ENCODE data around the gene FUNDC2.
A peak's percentile ranks its signal among the peaks of the same experiment; 100 is the strongest.

The FUNDC2 gene

DNA sequence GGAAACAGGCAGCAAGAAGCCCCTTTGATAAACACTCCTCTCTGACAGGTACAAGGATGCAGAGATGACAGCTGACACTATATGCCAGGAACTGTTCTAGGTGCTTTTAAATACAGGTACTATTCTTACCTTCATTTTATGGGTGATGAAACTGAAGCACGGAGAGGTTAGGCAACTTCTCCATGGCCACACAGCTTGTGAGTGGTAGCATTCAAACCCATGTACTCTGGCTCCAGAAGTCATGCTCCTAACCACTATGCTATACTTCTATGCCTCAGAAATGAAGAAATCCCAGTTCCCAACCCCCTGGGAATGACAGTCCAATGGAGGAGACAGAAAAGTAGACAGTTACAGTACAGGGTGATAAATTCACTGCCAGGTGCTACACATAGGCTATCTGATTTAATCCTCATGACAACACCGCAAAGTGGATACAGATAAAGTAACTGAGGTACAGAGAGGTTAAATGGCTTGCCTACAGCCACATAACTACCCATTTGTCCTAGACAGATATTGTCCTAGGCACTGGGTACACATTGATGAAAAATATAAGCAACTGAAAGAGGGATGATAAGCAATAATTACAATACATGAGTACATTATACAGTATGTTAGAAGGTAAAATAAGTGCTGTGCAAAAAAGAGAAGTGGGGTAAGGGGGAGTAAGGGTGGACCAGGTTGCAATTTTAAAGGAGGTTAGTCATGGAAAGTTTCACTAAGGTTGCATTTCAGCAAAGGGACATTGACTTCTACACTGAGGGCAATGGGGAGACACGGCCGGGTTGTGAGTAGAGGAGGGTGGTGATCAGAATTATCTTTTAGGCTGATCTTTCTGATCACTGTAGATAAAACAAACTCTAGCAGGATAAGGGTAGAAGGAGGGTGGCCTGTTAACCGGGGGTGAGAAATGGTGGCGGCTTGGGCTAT is 2.5 kb upstream of the FUNDC2 start:
- no peak overlapping the region for H3K4me3 ChIP-seq (ENCODE audit: low read depth, low read length)

DNA sequence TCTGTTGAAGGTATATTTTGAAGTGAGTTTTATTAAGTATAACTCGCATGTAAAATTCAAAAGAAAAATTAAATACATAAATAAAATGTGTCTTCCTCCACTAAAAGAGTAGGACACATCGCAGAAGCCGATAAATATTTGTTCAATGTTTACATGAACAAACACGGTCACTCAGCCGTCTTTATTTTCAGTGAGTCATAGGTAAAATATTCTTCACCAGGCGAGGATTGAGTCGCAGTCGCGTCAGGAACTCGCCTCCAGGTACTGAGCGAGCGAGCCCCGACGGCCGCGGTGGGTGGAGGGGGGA is 271 bp upstream of the FUNDC2 start:
- peak overlapping the region; percentile 39 for H3K4me3 ChIP-seq (ENCODE audit: low read depth, low read length)

DNA sequence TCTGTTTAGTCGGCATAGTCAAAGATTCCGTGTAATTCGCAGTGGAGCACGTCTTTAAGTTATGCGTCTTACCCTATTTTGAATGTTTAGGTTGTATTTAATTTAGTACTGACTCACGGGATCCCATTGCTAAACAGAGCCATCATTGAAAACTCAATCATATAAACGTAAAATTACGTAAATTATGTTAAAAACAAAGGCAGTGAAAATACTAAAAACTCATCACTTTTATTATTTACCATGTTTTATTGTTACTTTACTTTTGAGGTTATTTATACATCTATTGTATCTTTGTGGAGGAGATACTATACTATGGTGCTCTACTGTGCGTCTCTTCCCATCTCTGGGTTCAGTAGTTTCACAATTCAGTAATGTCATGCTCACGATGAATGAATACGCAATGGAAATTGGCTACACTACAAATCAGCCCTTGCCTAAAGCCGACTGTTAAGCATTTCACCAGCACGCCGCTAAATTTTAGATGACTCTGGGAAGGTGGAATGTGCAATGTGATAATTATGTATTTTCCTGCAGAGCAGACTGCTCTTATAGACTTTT is 944 bp downstream of the FUNDC2 start:
- H3K4me3 ChIP-seq (ENCODE audit: low read depth, low read length) = peak overlapping the region; percentile 63

DNA sequence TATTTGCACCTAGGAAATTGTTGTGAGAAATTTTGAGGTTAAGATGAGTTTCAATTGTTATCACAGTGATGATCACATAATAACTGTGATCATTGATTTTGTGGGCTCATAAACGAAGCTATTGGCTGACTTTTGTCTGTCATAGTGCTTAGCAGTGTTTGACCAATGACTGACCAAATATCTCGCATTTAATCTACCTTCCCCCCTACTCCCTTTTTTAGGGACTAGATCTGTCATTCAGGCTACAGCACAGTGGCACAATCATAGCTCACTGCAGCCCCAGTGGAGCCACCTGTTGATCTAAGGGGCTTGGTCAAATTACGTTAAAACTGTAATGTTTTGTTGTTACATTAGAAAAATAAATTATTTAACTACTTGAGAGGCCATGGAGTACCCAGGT is 1.5 kb downstream of the FUNDC2 start:
- no peak overlapping the region for H3K4me3 ChIP-seq (ENCODE audit: low read depth, low read length)

DNA sequence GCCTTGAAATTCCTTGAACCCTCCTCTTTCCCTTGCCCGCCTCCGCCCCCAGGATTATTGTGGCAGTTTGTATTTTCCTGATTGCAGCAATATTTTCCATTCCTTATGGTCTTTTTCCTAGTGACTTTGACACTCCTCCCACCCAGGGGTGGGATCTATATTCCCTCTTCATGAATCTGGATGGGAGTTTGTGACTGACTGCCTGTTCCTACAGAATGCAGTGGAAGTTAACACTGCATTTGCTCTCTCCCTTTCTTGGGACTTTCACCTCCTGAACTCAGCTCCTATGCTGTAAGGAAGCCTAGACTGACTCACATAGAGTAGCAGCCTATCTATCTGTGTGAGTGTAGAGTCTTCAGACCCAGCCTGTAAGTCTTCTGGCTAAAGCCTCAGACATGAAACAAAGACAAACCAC is 2.2 kb downstream of the FUNDC2 start:
- H3K4me3 ChIP-seq (ENCODE audit: low read depth, low read length) = no peak overlapping the region

DNA sequence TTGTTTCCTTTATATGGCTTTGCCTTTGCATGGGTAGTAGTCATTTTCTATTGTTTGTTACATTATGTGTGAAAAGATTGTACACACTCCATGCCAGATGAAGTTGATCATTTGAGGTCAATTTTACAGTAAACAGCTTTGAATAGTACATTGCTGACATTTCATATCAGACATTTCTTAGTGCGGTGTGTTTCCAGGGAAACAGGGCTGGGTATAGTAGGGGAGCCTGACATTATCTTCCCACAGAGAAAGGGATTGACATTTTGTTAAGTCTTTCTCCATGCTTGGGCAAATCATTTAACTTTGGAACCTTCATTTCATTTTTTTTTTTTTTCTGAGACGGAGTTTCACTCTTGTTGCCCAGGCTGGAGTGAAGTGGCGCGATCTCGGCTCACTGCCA is 5.0 kb downstream of the FUNDC2 start:
- no peak overlapping the region for H3K4me3 ChIP-seq (ENCODE audit: low read depth, low read length)

DNA sequence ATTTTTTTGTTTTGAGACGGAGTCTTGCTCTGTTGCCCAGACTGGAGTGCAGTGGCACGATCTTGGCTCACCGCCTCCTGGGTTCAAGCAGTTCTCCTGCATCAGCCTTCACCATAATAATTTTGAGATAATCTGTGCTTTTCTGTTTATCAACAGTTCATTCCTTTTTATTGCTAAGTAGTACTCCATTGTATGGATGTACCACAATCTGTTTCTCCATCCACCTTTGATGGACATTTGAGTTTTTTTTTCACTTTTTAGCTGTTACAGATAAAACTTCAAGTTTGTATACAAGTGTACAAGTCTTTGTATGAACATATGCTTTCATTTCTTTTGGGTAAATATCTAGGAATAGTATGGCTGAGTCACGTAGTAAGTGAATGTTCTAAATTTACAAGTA is 9.0 kb downstream of the FUNDC2 start:
- no peak overlapping the region for H3K4me3 ChIP-seq (ENCODE audit: low read depth, low read length)

DNA sequence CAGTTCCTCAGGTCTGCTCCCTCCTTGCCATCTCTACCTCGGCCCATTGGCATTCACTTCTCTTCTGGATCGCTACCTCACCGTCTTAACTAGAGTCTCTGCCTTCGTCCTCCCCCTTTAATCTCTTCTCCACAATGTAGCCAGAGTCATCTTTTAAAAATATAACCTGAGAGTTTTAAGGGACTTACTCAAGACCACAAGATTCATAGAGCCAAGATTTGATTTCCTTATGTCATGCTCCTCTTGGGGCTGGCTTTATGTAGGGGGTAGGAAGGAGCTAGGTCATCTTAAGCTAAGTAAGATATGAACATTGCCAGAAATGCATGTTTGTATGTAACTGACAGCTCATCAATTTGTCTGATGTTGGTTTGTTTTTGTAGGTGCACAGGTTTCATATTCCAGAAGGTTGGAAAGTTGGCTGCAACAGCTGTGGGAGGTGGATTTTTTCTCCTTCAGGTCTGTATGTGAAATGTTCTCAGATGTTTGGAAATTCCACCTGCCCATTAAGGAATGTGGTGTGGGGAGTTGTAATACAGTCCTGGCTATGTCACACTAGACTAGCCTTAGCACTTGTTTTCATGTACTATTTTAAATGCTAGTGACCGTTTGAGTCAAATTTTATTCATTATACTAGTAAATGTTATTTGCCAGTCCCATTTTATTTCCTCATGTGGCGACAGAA is 19.6 kb downstream of the FUNDC2 start:
- H3K4me3 ChIP-seq (ENCODE audit: low read depth, low read length) = no peak overlapping the region

DNA sequence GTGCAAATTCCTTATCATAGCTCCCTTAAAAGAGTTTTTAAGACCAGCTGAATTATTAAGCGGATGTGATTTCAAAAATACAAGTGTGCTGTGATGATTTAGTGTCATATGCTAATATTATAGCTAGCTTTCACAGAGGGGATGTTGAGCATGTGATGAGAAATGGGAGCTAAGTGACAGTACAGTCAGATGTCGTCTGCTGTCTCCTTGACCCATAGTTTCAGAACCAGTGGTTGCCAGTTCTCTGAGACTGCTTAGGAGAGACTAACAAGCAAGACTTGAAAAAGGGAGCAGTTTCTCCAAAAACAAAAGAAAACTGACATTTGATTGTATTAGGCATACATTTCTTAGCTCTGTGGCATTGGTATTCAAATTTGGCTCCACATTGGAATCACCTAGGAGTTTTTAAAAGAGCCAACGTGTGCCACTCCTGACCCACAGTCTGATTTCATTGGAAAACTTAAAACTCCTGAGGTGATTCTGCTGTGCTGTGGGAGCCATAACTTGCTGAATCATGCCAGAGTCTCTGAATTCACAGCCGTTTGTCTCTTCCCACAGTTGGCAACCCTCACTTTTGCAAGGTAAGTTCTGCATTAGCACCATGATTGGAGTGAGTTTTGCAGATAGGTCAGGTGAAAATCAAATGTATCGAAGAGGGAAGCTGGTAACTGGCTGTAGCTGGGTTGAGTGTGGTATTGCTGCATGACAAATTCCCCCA is 20.3 kb downstream of the FUNDC2 start:
- no peak overlapping the region for H3K4me3 ChIP-seq (ENCODE audit: low read depth, low read length)

DNA sequence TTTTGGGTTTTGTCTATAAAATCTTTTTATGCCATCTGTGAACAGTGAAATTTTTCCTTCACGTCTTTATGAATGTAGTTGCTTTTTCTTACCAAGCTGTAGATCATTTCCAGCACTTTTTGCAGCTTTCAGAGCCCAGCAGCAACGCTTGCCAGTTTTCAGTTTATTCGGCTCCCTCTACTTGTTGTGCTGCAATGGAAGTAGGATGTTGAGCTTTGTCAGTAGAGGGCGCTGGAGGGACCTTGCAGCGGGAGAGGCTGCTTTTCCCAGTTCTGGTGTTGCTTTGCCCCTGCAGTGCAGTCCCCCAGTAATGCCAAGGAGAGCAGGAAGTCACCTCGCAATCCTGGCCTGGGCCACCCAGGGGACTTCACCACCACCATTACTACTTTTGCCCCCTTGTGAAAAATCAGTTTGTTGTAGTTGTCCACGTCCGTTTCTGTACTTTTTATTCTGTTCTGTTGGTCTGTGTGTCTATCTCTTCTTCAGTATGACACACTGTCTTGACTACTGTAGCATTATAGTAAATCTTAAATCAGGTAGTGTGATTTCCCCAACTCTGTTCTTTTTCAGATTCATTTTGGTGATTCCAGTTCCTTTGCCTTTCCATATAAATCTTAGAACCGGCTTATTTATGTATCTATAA is 22.5 kb downstream of the FUNDC2 start:
- no peak overlapping the region for H3K4me3 ChIP-seq (ENCODE audit: low read depth, low read length)

DNA sequence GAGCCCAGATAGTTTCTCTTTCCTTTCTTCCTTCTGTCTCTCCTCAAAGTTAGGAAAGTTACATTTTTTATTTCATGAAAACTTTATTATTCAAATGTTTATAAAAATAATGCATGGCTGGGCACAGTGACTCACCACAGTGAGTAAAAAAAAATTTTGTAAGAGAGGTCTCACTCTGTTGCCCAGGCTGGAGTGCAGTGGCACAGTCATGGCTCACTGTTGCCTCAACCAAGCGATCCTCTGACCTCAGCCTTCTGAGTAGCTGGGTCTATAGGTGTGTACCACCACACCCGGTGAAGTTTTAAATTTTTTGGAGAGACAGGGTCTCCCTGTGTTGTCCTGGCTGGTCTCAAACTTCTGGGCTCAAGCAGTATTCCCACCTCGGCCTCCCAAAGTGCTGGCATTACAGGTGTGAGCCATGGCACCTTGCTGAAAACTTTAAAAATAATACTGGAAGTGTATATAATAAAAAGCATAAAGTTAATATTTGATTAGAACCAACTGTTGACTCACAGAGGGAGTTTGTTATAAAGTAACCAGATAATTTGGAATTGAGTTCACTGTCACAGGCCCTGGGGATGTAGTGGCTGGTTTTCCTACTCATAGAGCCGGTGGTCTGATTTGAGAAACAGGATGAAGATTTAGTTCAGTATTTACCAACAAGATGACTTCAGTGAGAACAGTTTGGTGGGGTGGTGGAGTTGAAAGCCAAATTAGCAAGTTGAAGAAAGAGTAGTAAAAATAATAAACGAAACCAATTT is 26.3 kb downstream of the FUNDC2 start:
- no peak overlapping the region for H3K4me3 ChIP-seq (ENCODE audit: low read depth, low read length)

DNA sequence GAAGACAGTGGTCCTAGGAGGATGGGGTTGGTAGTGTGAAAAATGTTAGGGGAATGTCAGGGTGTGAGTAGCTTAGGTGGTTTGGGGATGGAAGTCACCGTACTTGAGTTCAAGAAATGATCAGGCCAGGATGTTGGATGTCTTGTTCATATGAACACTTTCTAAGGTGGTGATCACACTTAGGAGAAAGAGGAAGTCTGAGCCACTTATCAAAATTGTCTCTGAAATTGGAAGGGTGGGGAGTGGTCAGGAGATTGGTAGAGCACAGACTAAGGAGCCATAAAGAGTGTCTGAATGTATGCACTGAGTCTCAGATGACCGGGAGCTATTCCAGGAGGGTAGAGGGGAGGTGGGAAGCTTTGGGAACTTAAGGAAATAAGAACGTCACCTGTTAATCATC is 27.0 kb downstream of the FUNDC2 start:
- H3K4me3 ChIP-seq (ENCODE audit: low read depth, low read length) = no peak overlapping the region

DNA sequence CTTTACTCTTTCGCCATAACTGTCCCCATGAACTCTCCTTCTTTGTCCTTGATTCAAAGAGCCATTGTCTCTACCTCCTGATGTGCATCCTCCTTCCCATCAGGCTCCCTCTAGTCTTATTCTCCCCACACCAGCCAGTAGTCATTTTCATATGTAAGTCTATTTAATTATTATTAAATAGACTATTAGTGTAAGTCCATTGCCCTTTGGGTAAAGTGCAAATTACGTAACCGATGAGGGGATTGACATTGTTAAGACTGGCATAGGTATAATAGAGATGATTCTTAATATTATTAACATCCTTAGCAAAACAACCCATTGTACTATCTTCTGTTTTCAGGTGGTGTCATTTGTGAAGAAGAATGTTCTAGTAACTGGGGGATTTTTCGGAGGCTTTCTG is 27.6 kb downstream of the FUNDC2 start:
- no peak overlapping the region for H3K4me3 ChIP-seq (ENCODE audit: low read depth, low read length)

DNA sequence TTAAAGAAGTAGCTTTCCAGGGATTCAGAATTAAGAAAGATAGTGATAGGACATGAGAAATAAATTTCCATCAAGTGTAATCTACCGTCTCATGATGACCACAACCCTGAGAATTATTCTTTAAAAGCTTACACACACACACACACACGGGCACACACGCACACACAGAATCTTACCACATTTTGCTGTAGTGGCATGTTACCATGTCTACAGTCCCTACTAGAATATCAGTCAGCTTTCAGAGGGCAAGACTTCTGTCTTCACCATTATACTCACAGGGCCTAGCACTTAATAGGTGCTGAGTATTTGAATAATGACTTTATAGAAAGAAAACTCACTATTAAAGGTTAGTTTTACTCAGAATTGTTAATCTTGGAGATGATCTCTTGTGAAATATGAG is 28.9 kb downstream of the FUNDC2 start:
- no peak overlapping the region for H3K4me3 ChIP-seq (ENCODE audit: low read depth, low read length)

DNA sequence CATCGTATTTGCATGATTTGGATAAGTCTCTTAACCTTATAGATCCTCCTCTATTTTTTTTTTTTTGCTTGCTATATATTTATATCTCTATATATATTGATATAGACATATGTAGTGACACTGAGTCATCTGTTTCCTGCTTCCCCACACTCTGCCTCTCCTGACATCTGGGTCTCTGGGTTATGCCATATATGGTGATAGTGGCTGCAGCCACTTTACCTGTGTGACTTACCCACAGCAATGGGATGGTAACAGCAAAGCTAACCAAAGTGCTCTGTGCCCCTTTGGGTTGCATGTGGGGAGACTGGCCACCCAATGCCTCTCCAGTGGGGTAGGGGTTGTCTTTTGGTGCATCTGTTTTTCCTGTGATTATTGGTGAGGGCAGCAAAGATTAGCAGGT is 29.8 kb downstream of the FUNDC2 start:
- no peak overlapping the region for H3K4me3 ChIP-seq (ENCODE audit: low read depth, low read length)

DNA sequence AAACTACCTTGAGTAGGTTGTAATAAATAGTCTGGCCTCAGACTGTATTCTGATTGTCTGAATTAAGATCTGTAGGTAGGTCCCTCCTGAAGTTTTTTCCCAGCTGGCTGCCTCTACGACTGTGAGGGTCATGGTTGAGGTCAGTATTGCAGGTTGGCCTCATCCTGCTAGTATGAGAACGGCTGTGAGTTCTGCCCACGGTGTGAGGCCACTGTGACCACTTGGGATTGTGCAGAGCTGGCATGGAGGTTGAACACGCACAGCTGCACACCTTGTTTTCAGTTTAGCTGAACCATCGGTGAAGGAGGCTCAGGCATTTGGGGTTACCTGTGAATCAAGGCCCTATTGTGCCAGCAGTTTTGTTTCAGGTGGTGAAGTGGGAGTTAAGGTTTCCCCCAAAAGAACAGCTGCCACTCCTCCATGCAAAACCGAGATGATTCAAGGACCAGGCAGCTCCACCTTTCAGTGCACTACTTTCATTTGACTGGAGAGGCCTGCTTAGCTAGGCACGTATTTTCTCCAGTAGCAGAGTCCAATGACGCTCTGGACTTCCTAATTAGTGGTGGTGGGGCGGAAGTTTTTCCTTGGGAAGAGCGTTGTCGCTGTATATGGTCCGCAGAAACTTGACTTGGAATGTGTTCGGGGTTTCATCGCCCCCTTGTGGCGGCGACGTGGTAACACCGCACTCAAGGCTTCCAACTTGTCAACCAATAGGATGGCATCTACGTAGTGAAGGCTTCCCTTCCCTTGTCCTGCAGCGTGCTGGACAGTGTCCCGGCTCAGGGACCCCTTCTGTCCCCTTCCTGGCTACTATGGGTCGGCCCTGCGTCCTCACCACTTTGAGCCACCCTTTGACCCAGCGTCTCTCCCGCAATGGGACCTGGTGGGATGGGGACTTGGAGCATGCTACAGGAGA is 30.5 kb downstream of the FUNDC2 start:
- no peak overlapping the region for H3K4me3 ChIP-seq (ENCODE audit: low read depth, low read length)

DNA sequence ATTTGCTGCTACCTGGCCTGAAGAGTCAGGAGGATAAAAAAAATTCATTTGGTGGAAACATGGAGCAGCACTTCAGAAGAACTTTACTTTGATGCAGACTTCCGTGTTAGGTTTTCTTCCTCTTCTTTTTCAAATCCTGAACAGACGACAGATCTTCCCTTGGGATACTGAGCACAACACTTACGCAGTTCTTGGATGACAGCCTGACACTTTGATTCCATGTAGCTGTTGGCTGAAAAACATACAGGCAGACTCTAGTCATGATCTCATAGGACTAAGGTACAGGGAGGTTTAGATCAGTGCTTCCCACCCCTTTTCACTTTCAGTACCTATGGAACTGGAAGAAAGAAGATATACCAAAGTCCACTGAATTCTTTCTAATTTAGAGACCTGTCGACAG is 35.1 kb downstream of the FUNDC2 start:
- no peak overlapping the region for H3K4me3 ChIP-seq (ENCODE audit: low read depth, low read length)

DNA sequence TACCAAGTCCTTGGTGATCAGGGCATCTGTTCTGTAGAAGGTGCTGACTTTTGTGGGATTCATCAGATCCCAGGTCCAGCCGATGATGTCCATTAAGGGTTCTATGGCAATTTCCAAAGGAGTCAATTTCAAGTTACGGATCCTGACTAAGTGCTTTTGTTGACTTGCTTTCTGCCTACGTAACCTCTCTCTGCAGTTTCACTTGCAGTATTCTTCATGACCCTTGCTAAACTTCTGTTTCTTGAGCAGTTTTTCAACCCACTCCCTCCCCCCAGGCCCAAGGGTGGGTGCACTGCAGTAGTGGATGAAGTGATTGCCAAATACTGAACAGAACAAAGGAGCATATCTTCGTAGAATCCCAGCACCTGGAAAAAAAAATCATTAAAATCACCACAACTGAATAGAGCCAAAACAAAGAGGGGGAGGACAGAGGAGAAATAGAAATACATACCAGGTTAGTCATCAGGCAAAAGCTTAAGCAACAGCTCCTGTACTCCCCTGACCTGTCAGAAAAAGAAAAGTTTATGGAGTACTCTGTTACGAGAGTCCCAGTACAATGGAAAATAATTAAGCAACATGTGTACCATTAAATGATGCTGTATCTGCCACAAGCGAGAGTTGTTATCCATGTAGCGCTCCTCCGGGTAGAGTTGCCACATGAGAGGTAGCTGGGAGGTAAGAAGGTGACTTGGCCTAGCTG is 38.5 kb downstream of the FUNDC2 start:
- no peak overlapping the region for H3K4me3 ChIP-seq (ENCODE audit: low read depth, low read length)

DNA sequence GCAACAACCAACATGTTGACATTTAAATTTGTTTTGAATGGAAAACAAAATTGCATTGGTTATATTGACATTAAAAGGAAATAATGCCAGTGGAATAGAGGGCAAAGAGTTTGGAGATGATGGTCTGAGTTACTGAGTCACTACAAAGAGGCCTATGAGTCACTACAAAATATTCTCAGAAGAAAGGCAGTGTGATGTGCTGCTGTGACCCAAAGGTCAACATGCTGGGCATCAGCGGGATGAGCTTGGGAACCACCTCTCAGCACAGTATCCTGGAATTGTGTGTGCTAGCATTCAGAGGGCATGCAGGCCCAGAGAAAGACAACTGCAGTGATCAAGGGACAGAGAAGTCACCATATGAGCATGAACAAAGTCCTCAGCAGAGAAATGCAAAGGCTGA is 41.5 kb downstream of the FUNDC2 start:
- no peak overlapping the region for H3K4me3 ChIP-seq (ENCODE audit: low read depth, low read length)
